IMR-90 (cell line): ENCODE data around the gene SRPK3. TPM values are rescaled to one million over a fixed set of nuclear protein-coding genes. Genes with fewer than 3 reads are reported as not detected.

Experiments
- ATAC-seq: fragments of 200-7000 bp; cut with Tn5 transposase; 2 replicates; pipeline ENCODE4 v1.9.1; 2020; ENCODE audit warnings: low read depth, mild to moderate bottlenecking, moderate library complexity
- BruUV-seq: library from RNA; stranded (reverse); fragments of 400-500 nt; replicated peaks from 2 replicates; lab custom pipeline; 2021; lab: Mats Ljungman, UMichigan
- CTCF ChIA-PET: fragments of 300-600 bp; formaldehyde crosslinking; extraction: SDS; loops from one replicate; lab custom pipeline; 2021; ENCODE audit warnings: antibody characterized with exemption; lab: Yijun Ruan, JAX
- POLR2A ChIA-PET: fragments of 300-600 bp; sonication (Branson Sonifier 250); formaldehyde crosslinking; loops from one replicate; lab custom pipeline; 2022; ENCODE audit warnings: antibody characterized with exemption; ENCODE audit not compliant: unreplicated experiment; lab: Charles Lee
- DNase-seq: peaks from one replicate; pipeline ENCODE4 v3.0.0; 2013
- H2AFZ ChIP-seq: replicated peaks from 2 replicates; pipeline ENCODE3; 2013; ENCODE audit warnings: low read length, mild to moderate bottlenecking; ENCODE audit not compliant: poor library complexity
- H2AK5ac ChIP-seq: 2 replicates; pipeline ENCODE4 v1.6.1; 2013; ENCODE audit warnings: low read depth, low read length, inconsistent platforms
- H2AK9ac ChIP-seq: replicated peaks from 2 replicates; pipeline ENCODE3; 2013; ENCODE audit warnings: mild to moderate bottlenecking, low read depth, low read length, moderate library complexity; ENCODE audit not compliant: poor library complexity
- H2BK120ac ChIP-seq: 2 replicates; pipeline ENCODE4 v1.6.1; 2013; ENCODE audit warnings: low read depth, low read length, inconsistent platforms
- H2BK15ac ChIP-seq: 3 replicates; pipeline ENCODE4 v1.6.1; 2013; ENCODE audit warnings: low read depth, low read length, inconsistent platforms
- H2BK20ac ChIP-seq: 2 replicates; pipeline ENCODE4 v1.6.1; 2013; ENCODE audit warnings: low read depth, mild to moderate bottlenecking, inconsistent platforms, low read length, moderate library complexity
- H2BK5ac ChIP-seq: 2 replicates; pipeline ENCODE4 v1.6.1; 2013; ENCODE audit warnings: mild to moderate bottlenecking, low read depth, low read length, inconsistent platforms; ENCODE audit not compliant: poor library complexity, severe bottlenecking
- H3K14ac ChIP-seq: replicated peaks from 2 replicates; pipeline ENCODE4 v1.6.1; 2013; ENCODE audit warnings: low read depth, low read length, inconsistent platforms
- H3K18ac ChIP-seq: 2 replicates; pipeline ENCODE4 v1.6.1; 2013; ENCODE audit warnings: low read depth, low read length, control low read depth
- H3K23ac ChIP-seq: 2 replicates; pipeline ENCODE4 v1.6.1; 2013; ENCODE audit warnings: low read depth, low read length, inconsistent platforms
- H3K27ac ChIP-seq: 2 replicates; pipeline ENCODE4 v1.5.1; 2013; ENCODE audit warnings: mild to moderate bottlenecking, control low read depth, low read length; ENCODE audit not compliant: insufficient read depth
- H3K27me3 ChIP-seq: 2 replicates; pipeline ENCODE4 v1.6.1; 2013; ENCODE audit warnings: low read length; ENCODE audit not compliant: control insufficient read depth, insufficient read depth
- H3K36me3 ChIP-seq: 2 replicates; pipeline ENCODE4 v1.6.1; 2013; ENCODE audit warnings: low read length, mixed read lengths; ENCODE audit not compliant: control insufficient read depth, insufficient read depth
- H3K4ac ChIP-seq: 2 replicates; pipeline ENCODE4 v1.6.1; 2013; ENCODE audit warnings: low read depth, low read length, inconsistent platforms
- H3K4me1 ChIP-seq: 2 replicates; pipeline ENCODE4 v1.6.1; 2013; ENCODE audit warnings: low read length, mixed read lengths; ENCODE audit not compliant: control insufficient read depth, insufficient read depth
- H3K4me2 ChIP-seq: 2 replicates; pipeline ENCODE4 v1.6.1; 2013; ENCODE audit warnings: low read depth, mild to moderate bottlenecking, control low read depth, low read length, moderate library complexity
- H3K4me3 ChIP-seq: 2 replicates; pipeline ENCODE4 v1.5.1; 2013; ENCODE audit warnings: low read depth, mild to moderate bottlenecking, control low read depth, low read length, moderate library complexity; ENCODE audit not compliant: insufficient read depth
- H3K56ac ChIP-seq: 2 replicates; pipeline ENCODE4 v1.6.1; 2013; ENCODE audit warnings: low read length, inconsistent platforms; ENCODE audit not compliant: insufficient read depth; ENCODE audit errors: extremely low read depth
- H3K79me1 ChIP-seq, 2 experiments: 2 replicates each; pipeline ENCODE4 v1.6.1; 2013; ENCODE audit warnings: low read length in 2 of 2, inconsistent platforms in 1 of 2, low read depth in 1 of 2
- H3K9ac ChIP-seq: 2 replicates; pipeline ENCODE4 v1.6.1; 2013; ENCODE audit warnings: low read depth, low read length, control low read depth
- H3K9me1 ChIP-seq: 2 replicates; pipeline ENCODE4 v1.6.1; 2013; ENCODE audit warnings: low read length, inconsistent platforms; ENCODE audit not compliant: insufficient read depth
- H3K9me3 ChIP-seq: 2 replicates; pipeline ENCODE4 v1.6.1; 2013; ENCODE audit warnings: low read length; ENCODE audit not compliant: control insufficient read depth, insufficient read depth
- H4K20me1 ChIP-seq: 2 replicates; pipeline ENCODE4 v1.6.1; 2013; ENCODE audit warnings: low read length, inconsistent platforms; ENCODE audit not compliant: insufficient read depth
- H4K5ac ChIP-seq: 2 replicates; pipeline ENCODE4 v1.6.1; 2013; ENCODE audit warnings: mild to moderate bottlenecking, low read depth, low read length, control low read depth
- H4K8ac ChIP-seq, 2 experiments: 2 replicates each; pipeline ENCODE4 v1.6.1; 2013; ENCODE audit warnings: low read depth in 2 of 2, low read length in 2 of 2, control low read depth in 1 of 2, inconsistent platforms in 1 of 2
- H4K91ac ChIP-seq: 2 replicates; pipeline ENCODE4 v1.6.1; 2013; ENCODE audit warnings: low read depth, low read length, inconsistent platforms; ENCODE audit not compliant: insufficient read depth
- BHLHE40 ChIP-seq: fragments of 150-350 bp; IDR thresholded peaks from 2 replicates; pipeline ENCODE4 v1.6.1; 2016; ENCODE audit warnings: mild to moderate bottlenecking, low read depth, low read length
- CEBPB ChIP-seq: IDR thresholded peaks from 2 replicates; pipeline ENCODE4 v1.6.1; 2012; ENCODE audit warnings: low read depth, low read length, improper control_type of control experiment
- CHD1 ChIP-seq: IDR thresholded peaks from 2 replicates; pipeline ENCODE4 v1.6.1; 2012; ENCODE audit warnings: low read depth, low read length, improper control_type of control experiment
- CTCF ChIP-seq: conservative IDR thresholded peaks from 2 replicates; pipeline ENCODE4 v1.5.1; 2012; ENCODE audit warnings: mild to moderate bottlenecking, low read depth, low read length, improper control_type of control experiment
- ELK1 ChIP-seq: fragments of 150-350 bp; IDR thresholded peaks from 2 replicates; pipeline ENCODE4 v1.6.1; 2016; ENCODE audit warnings: low read depth, mild to moderate bottlenecking, low read length, moderate library complexity, borderline replicate concordance
- FOS ChIP-seq: fragments of 150-350 bp; IDR thresholded peaks from 2 replicates; pipeline ENCODE4 v1.6.1; 2016; ENCODE audit warnings: low read depth, low read length
- MAFK ChIP-seq: IDR thresholded peaks from 2 replicates; pipeline ENCODE4 v1.6.1; 2012; ENCODE audit warnings: low read depth, low read length, improper control_type of control experiment
- MAZ ChIP-seq: IDR thresholded peaks from 2 replicates; pipeline ENCODE4 v1.6.1; 2012; ENCODE audit warnings: low read depth, mild to moderate bottlenecking, low read length, improper control_type of control experiment, moderate library complexity, borderline replicate concordance
- MXI1 ChIP-seq: IDR thresholded peaks from 2 replicates; pipeline ENCODE4 v1.6.1; 2012; ENCODE audit warnings: low read depth, mild to moderate bottlenecking, low read length, moderate library complexity, borderline replicate concordance
- NFE2L2 ChIP-seq: fragments of 150-350 bp; IDR thresholded peaks from 2 replicates; pipeline ENCODE4 v1.6.1; 2016; ENCODE audit warnings: low read depth, mild to moderate bottlenecking, low read length
- POLR2A ChIP-seq: IDR thresholded peaks from 2 replicates; pipeline ENCODE4 v1.6.1; 2012; ENCODE audit warnings: mild to moderate bottlenecking, low read depth, low read length
- RAD21 ChIP-seq: IDR thresholded peaks from 2 replicates; pipeline ENCODE4 v1.6.1; 2012; ENCODE audit warnings: low read length, improper control_type of control experiment
- RCOR1 ChIP-seq: IDR thresholded peaks from 2 replicates; pipeline ENCODE4 v1.6.1; 2012; ENCODE audit warnings: mild to moderate bottlenecking, low read length, improper control_type of control experiment; ENCODE audit not compliant: insufficient replicate concordance
- RFX5 ChIP-seq: IDR thresholded peaks from 2 replicates; pipeline ENCODE4 v1.8.0; 2012; ENCODE audit warnings: low read depth, mild to moderate bottlenecking, low read length, moderate library complexity
- SMC3 ChIP-seq: fragments of 150-350 bp; IDR thresholded peaks from 2 replicates; pipeline ENCODE4 v1.6.1; 2016; ENCODE audit warnings: low read depth, mild to moderate bottlenecking, antibody characterized with exemption, low read length, moderate library complexity
- USF2 ChIP-seq: fragments of 150-350 bp; IDR thresholded peaks from 2 replicates; pipeline ENCODE4 v1.6.1; 2017; ENCODE audit warnings: mild to moderate bottlenecking, antibody characterized with exemption, low read length, low read depth
- WGBS, 2 experiments: methylation state at CpG; one replicate each; pipeline versions ENCODE4 v1.1.5 to v1.1.7; 2013; ENCODE audit warnings: missing lambda C conversion rate in 2 of 2; ENCODE audit not compliant: insufficient read length in 1 of 2; ENCODE audit errors: extremely low coverage in 2 of 2; 5-methylcytosine and 5-hydroxymethylcytosine counted together
- dilution Hi-C: fragments of 300-500 bp; cut with HindIII; formaldehyde crosslinking; loops from one replicate; pipeline ENCODE4 v1.14.3; 2018; ENCODE audit warnings: low sequenced_read_pairs; ENCODE audit not compliant: unreplicated experiment
- in situ Hi-C: fragments of 300-500 bp; cut with MboI; formaldehyde crosslinking; loops from 3 replicates; pipeline ENCODE4 v1.14.3; 2019; ENCODE audit warnings: low sequenced_read_pairs, inconsistent platforms, mixed read lengths
- intact Hi-C: fragments of 100-400 bp; cut with micrococcal nuclease; formaldehyde crosslinking; loops from 2 replicates; pipeline ENCODE4 v1.10.0; 2022
- polyA plus RNA-seq, 3 experiments: library from polyadenylated mRNA; depleted of rRNA; stranded (reverse); fragments of >200 nt; gene quantifications; 2 replicates each; pipeline ENCODE4 v1.2.3, GENCODE V29; 2012; ENCODE audit warnings: low replicate concordance in 1 of 3
- total RNA-seq: library from RNA; depleted of rRNA; stranded (reverse); fragments of >200 nt; gene quantifications from 2 replicates; pipeline ENCODE4 v1.2.3, GENCODE V29; 2012

Gene SRPK3
- total and polyA plus RNA-seq, 2 of the 4 experiments (the other 2 are of a cell fraction) = 0.36 to 0.70 TPM

- H4K8ac ChIP-seq = no peak overlapping the region
Observed at GRCh38 chrX:153736871-153737441, 43.9 kb upstream of the SRPK3 start.

More at GRCh38 chrX:153736871-153737441, 43.9 kb upstream of the SRPK3 start:
- Histone ChIP-seq H3K4me1 (no peaks in the 10 kb centered on the region), H3K4me3 (no peak overlapping the region), H3K27me3 (no peaks in the 10 kb centered on the region), H2AK5ac (no peak overlapping the region), H3K23ac (no peak overlapping the region), H3K9me3 (0 out of 2 replicates have a peak, but pooled peaks cover 1% of the 10 kb centered on the region), H3K79me1 (no peaks in the 10 kb centered on the region), H3K9ac (no peak overlapping the region), H2BK5ac (no peak overlapping the region), H3K4me2 (no peak overlapping the region), H3K9me1 (no peaks in the 10 kb centered on the region), H2BK20ac (no peak overlapping the region), H3K56ac (no peak overlapping the region), H3K27ac (no peak overlapping the region), H4K5ac (no peak overlapping the region), H2AFZ (peak overlapping the region; percentile 51), H2BK15ac (no peak overlapping the region), H2BK120ac (no peak overlapping the region), H4K20me1 (no peaks in the 10 kb centered on the region), H3K18ac (no peak overlapping the region), H3K14ac (no peak overlapping the region), H3K4ac (no peak overlapping the region), H3K36me3 (peaks cover 10% of the 10 kb centered on the region; the same call in 1 of the 2 replicates), H2AK9ac (no peak overlapping the region), H4K91ac (no peak overlapping the region)
- TF ChIP-seq POLR2A (no peak), RCOR1 (no peak), RAD21 (no peak), SMC3 (no peak), CEBPB (no peak), NFE2L2 (no peak), RFX5 (no peak), CTCF (no peak), MAFK (no peak), BHLHE40 (no peak), MXI1 (no peak), CHD1 (no peak), MAZ (no peak), USF2 (no peak), FOS (no peak), ELK1 (no peak)
- ATAC-seq (no peak), DNase-seq (no peak)
- dilution Hi-C loops = no loop called here
- POLR2A ChIA-PET = no interaction called here
- WGBS, 2 experiments = 62% methylated on average over 8 of the region's 15 CpGs; no CpG with 5 or more reads in 1 of the 2 experiments
- intact Hi-C loops = no loop called here
- CTCF ChIA-PET = no interaction called here
- BruUV-seq = no TSS peak
- in situ Hi-C loops = no loop called here
